ENCODE results near the gene ATP6V0D1. TPM values are rescaled to one million over a fixed set of nuclear protein-coding genes. Genes with fewer than 3 reads are reported as not detected.

Gene ATP6V0D1
- total and polyA plus RNA-seq, 2 of the 4 experiments (the other 2 are of a cell fraction): 112 to 124 TPM

DNA sequence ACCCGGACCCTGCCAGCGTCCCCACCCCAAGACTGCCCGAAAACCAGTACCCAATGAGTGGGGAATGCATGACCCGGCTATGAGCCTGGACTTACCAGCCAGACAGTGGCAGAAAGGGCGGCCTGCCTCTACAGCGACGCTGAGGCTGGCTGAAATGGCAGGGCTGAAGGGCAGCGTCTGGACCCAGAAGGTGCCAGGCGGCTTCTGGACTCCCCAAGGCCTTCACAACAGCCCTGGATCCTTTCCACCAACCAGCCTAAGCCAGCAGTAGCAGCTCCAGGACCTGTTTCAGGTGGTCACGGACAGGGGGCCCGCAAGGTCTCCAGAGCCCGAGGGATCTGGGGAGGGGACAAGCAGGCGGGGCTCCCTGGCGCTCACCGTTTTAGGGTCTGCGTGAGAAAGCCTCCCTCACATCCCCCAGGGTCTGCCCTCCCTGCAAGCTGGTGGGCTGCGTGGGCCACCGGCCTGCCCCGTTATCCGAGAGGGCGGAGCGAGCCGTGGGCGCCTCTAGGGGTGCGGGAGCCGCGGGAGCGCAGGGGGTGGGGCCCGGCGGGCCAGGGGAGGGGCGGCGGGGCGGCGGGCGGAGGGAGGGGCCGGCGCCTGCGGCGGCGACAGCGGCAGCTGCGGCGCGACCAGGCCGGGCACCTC lies 47.4 kb upstream of the ATP6V0D1 start, which contains the start of gene RIPOR1:
TSS of gene RIPOR1 (plus strand) at position 608 of the 648 bp plus-strand sequence. CDS start 9,618 bp downstream, outside the sequence.
- no peaks in the 10 kb centered on the region for H3K27me3 ChIP-seq (ENCODE audit: control insufficient read depth, insufficient read depth, low read length)
- ChIA-PET CTCF (no interaction called here), POLR2A (ENCODE audit: unreplicated experiment) (interaction anchor here (0.6 kb wide), 1 partner anchor 562 kb away, joined by 3 read pairs; no protein-coding TSS in a partner anchor)
- H3K56ac ChIP-seq (ENCODE audit: extremely low read depth, insufficient read depth, low read length): peak within 1 kb of the TSS; percentile 84
- peak within 1 kb of the TSS; percentile 98 for H2AFZ ChIP-seq (replicated peaks; ENCODE audit: low read length, poor library complexity)
- H2BK20ac ChIP-seq (ENCODE audit: low read depth, low read length): peak within 1 kb of the TSS; percentile 10; the same call in 1 of the 2 replicates
- in situ Hi-C loops (cut with MboI; ENCODE audit: low sequenced_read_pairs) (loop anchor here (10.0 to 25.0 kb wide), 2 partner anchors 136 to 409 kb away; partner anchors contain the start of genes ACD, C16orf86, CTRL and ENKD1), dilution Hi-C loops (cut with HindIII; ENCODE audit: low sequenced_read_pairs, unreplicated experiment) (no loop called here), intact Hi-C loops (cut with micrococcal nuclease) (loop anchor here (10.0 kb wide), 1 partner anchor 276 kb away; the partner anchor contains the start of genes RANBP10 and TSNAXIP1)
- H3K4me3 ChIP-seq (ENCODE audit: insufficient read depth, low read depth, low read length): peak within 1 kb of the TSS; percentile 85
- 70% methylated on average over 4 of the region's 45 CpGs; no CpG with 5 or more reads in 1 of the 2 experiments for WGBS, 2 experiments (ENCODE audit: extremely low coverage in 2 of 2, insufficient read length in 1 of 2)
- peak within 1 kb of the TSS; percentile 90 for H4K5ac ChIP-seq (ENCODE audit: low read depth, low read length)
- peak within 1 kb of the TSS; percentile 94 for H3K4me2 ChIP-seq (ENCODE audit: low read depth, low read length)
- peak within 1 kb of the TSS; percentile 80 for H4K91ac ChIP-seq (ENCODE audit: insufficient read depth, low read depth, low read length)
- peak within 1 kb of the TSS; percentile 74 for H2BK5ac ChIP-seq (ENCODE audit: low read depth, low read length, poor library complexity, severe bottlenecking)
- peak within 1 kb of the TSS; percentile 51 for H3K18ac ChIP-seq (ENCODE audit: low read depth, low read length)
- H3K14ac ChIP-seq (replicated peaks; ENCODE audit: low read depth, low read length): peak within 1 kb of the TSS; percentile 96
- H4K8ac ChIP-seq (ENCODE audit: low read depth in 2 of 2, low read length in 2 of 2): peak within 1 kb of the TSS; percentile 78 to 85
- no peaks in the 10 kb centered on the region for H3K9me3 ChIP-seq (ENCODE audit: control insufficient read depth, insufficient read depth, low read length)
- H3K9me1 ChIP-seq (ENCODE audit: insufficient read depth, low read length): peaks cover 17% of the 10 kb centered on the region
- H3K9ac ChIP-seq (ENCODE audit: low read depth, low read length): peak within 1 kb of the TSS; percentile 93
- H3K27ac ChIP-seq (ENCODE audit: insufficient read depth, low read length): peak within 1 kb of the TSS; percentile 88
- peak within 1 kb of the TSS; percentile 98 for H3K23ac ChIP-seq (ENCODE audit: low read depth, low read length)
- TF ChIP-seq FOS (IDR thresholded peaks at IDR 0.05; ENCODE audit: low read depth, low read length) (no peak), RAD21 (IDR thresholded peaks at IDR 0.05; ENCODE audit: low read length) (no peak), RFX5 (IDR thresholded peaks at IDR 0.05; ENCODE audit: low read depth, low read length) (no peak), MAFK (IDR thresholded peaks at IDR 0.05; ENCODE audit: low read depth, low read length) (no peak), BHLHE40 (IDR thresholded peaks at IDR 0.05; ENCODE audit: low read depth, low read length) (no peak), SMC3 (IDR thresholded peaks at IDR 0.05; ENCODE audit: low read depth, low read length) (no peak), POLR2A (IDR thresholded peaks at IDR 0.05; ENCODE audit: low read depth, low read length) (no peak), MXI1 (IDR thresholded peaks at IDR 0.05; ENCODE audit: borderline replicate concordance, low read depth, low read length) (no peak), RCOR1 (IDR thresholded peaks at IDR 0.05; ENCODE audit: insufficient replicate concordance, low read length) (no peak), MAZ (IDR thresholded peaks at IDR 0.05; ENCODE audit: borderline replicate concordance, low read depth, low read length) (no peak)
- TF ChIP-seq, protein P1, sequence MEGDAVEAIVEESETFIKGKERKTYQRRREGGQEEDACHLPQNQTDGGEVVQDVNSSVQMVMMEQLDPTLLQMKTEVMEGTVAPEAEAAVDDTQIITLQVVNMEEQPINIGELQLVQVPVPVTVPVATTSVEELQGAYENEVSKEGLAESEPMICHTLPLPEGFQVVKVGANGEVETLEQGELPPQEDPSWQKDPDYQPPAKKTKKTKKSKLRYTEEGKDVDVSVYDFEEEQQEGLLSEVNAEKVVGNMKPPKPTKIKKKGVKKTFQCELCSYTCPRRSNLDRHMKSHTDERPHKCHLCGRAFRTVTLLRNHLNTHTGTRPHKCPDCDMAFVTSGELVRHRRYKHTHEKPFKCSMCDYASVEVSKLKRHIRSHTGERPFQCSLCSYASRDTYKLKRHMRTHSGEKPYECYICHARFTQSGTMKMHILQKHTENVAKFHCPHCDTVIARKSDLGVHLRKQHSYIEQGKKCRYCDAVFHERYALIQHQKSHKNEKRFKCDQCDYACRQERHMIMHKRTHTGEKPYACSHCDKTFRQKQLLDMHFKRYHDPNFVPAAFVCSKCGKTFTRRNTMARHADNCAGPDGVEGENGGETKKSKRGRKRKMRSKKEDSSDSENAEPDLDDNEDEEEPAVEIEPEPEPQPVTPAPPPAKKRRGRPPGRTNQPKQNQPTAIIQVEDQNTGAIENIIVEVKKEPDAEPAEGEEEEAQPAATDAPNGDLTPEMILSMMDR (conservative IDR thresholded peaks at IDR 0.05; ENCODE audit: low read depth, low read length): no peak
- TF ChIP-seq, protein P2, sequence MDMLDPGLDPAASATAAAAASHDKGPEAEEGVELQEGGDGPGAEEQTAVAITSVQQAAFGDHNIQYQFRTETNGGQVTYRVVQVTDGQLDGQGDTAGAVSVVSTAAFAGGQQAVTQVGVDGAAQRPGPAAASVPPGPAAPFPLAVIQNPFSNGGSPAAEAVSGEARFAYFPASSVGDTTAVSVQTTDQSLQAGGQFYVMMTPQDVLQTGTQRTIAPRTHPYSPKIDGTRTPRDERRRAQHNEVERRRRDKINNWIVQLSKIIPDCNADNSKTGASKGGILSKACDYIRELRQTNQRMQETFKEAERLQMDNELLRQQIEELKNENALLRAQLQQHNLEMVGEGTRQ (IDR thresholded peaks at IDR 0.05; ENCODE audit: low read depth, low read length): no peak
- H3K4ac ChIP-seq (ENCODE audit: low read depth, low read length): peak within 1 kb of the TSS; percentile 96
- peak within 1 kb of the TSS; percentile 86 for H2AK9ac ChIP-seq (replicated peaks; ENCODE audit: low read depth, low read length, poor library complexity)
- peaks cover 30% of the 10 kb centered on the region for H4K20me1 ChIP-seq (ENCODE audit: insufficient read depth, low read length)
- H2AK5ac ChIP-seq (ENCODE audit: low read depth, low read length): peak within 1 kb of the TSS; percentile 98
- peak within 1 kb of the TSS; percentile 51; the same call in 1 of the 3 replicates for H2BK15ac ChIP-seq (ENCODE audit: low read depth, low read length)
- ATAC-seq (ENCODE audit: low read depth) (peak; percentile 63), DNase-seq (no peak)
- H2BK120ac ChIP-seq (ENCODE audit: low read depth, low read length): peak within 1 kb of the TSS; percentile 81
- no TSS peak for BruUV-seq (replicated peaks)
- peaks cover 27 to 38% of the 10 kb centered on the region in 2 experiments; a peak in 3 of 4 replicates for H3K79me1 ChIP-seq (ENCODE audit: low read depth in 1 of 2, low read length in 2 of 2)
- no peaks in the 10 kb centered on the region for H3K36me3 ChIP-seq (ENCODE audit: control insufficient read depth, insufficient read depth, low read length)
- peaks cover 15% of the 10 kb centered on the region for H3K4me1 ChIP-seq (ENCODE audit: control insufficient read depth, insufficient read depth, low read length)
